ENCODE results near the gene RRBP1.

GRCh38 chr20:17681726-17682102, 328 bp downstream of the RRBP1 start:
- TF ChIP-seq, protein P1, sequence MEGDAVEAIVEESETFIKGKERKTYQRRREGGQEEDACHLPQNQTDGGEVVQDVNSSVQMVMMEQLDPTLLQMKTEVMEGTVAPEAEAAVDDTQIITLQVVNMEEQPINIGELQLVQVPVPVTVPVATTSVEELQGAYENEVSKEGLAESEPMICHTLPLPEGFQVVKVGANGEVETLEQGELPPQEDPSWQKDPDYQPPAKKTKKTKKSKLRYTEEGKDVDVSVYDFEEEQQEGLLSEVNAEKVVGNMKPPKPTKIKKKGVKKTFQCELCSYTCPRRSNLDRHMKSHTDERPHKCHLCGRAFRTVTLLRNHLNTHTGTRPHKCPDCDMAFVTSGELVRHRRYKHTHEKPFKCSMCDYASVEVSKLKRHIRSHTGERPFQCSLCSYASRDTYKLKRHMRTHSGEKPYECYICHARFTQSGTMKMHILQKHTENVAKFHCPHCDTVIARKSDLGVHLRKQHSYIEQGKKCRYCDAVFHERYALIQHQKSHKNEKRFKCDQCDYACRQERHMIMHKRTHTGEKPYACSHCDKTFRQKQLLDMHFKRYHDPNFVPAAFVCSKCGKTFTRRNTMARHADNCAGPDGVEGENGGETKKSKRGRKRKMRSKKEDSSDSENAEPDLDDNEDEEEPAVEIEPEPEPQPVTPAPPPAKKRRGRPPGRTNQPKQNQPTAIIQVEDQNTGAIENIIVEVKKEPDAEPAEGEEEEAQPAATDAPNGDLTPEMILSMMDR (conservative IDR thresholded peaks at IDR 0.05; ENCODE audit: low read length): no peak
- no peak for TF ChIP-seq EZH2phosphoT487 (IDR thresholded peaks at IDR 0.05; ENCODE audit: borderline replicate concordance)
